GM21825 (cell line): Measurements from ENCODE around the gene COL8A1.

Source experiments
- ATAC-seq: cut with Tn5 transposase; IDR thresholded peaks from one replicate; pipeline ENCODE4 v1.9.1; 2021; ENCODE audit warnings: mild to moderate bottlenecking, moderate library complexity; ENCODE audit not compliant: unreplicated experiment

Gene COL8A1

DNA sequence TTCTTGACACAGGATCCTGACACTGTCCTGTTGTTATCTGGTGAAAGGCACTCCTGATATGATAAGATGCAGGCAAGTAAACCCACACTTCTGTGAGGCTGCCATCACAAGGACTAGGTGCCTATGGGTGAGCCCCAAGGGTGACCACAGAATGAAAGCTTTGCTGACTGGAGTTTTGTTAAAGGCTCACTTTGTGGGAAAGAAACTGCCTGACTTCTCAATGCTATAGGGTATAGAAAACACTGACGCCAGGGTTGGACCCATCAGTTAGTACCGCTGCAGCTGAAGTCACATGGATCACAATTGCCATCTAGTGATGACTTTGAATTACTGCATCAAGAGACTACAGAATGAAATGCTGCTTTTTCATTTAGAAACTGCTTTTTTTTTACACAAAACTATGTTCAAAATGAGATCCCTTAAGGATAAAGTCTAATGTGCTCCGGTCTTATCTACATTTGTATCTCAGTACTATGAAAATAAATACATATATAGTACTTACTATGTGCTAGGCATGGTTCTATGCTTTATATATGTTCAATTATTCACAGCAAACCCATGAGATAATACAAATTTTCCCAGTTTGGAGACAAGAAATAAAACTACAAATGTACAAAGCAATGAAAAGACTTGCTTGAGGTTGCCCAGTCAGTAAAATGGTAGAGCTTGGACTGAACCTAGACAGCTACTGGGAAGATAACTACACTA, 115.0 kb downstream of the COL8A1 start:
- no peak for ATAC-seq

DNA sequence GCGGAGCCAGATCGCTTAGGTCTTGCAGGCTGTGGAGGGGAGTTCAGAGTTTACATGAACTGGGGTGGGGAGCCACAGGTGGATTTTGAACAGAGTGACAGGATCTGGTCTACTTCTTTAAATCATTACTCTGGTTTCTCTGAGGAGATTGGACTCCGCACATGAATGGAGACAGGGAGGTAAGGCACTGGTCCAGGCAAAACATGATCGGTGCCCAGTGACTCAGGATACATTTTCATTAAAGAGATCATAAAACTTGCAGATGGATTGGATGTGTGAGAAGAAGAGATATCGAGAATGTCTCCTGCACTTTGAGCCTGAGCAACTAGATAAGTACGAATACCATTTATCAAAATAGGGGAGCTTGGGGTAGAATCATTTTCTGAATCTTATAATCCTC, 117.4 kb downstream of the COL8A1 start:
- ATAC-seq = no peak

DNA sequence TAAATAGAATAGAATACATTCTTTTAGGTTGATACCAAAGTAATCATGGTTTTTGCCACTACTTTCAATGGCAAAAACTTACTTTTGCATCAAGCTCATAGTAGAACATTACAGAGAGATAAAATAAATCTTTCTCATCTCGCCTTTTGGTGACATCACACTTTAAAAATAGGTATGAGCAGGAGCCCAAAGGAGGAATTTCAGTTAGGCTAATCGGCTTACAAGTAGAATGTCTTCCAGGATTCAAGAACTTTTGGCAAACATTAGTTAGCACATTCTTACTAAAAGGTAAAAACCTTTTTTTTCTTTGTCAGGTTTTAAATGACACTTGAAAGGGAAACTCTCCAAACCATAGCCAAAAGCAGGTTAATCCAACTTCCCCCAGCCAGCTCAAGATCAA, 119.6 kb downstream of the COL8A1 start:
- no peak for ATAC-seq

DNA sequence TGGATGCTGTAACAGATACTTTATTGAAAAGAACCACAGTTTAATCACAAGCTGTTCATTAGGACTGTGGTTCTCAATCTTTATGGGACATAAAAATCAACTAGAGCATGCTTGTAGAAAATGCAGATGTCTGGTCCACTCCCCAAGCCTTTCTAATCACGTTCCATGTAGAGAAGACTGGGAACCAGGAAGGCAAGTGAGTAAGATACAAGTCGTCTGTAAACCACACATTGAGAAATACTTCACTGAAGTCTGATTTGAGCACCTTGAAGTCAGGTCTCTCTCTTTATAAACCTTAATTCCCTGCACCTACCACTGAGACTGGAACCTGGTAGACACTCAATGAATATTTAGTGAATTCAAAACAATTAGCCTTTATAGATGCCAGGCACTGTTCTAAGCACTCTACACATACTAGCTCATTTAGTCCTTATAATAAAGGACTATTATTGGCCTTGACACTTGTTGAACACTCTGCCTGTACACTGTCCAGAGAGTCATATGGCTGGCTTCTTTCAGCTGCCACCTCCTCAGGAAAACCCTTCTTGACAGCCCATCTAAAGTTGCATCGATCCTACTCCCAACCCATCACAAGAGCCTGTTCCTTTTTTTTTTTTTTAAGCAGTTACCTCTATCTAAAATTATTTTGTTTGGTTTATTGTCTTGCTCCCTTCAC, 120.2 kb downstream of the COL8A1 start:
- ATAC-seq = no peak

DNA sequence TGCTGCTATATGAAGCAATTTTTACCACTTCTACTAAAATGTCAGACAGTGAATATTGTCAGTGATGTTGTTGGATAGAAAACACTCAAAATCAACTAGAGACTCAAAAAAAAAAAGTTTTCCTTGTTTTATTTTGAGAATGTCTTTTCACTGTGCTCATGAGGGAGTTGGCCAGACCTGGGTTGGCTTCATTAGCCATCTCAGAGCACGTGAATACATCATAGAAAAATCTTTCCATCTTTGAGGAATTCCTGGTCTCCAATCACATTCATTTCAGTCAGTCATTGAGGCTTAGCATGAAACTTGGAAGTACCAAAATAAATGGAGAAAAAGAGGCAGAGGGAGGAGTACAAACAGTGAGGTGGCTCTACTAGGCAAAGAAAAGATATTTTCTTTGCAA, 121.6 kb downstream of the COL8A1 start:
- no peak for ATAC-seq

DNA sequence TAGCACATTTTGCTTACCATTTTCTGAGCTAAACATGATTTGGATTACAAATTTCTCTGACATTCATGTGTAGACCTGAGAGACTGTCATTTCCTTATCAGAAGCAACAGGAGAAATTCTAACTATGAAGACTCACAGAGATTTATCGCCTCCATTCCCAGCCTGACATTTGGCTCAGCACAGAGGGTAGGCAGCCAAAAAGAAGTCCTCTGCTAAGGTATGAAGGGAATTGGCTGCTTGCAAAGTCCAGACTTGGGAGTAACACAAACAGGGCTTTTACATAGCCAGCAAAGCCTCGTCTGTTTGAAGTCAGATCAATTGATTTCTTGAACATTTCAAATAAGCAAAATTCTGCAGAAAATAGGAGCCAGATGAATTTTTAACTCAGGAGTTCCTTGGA, 122.2 kb downstream of the COL8A1 start:
- ATAC-seq = no peak

DNA sequence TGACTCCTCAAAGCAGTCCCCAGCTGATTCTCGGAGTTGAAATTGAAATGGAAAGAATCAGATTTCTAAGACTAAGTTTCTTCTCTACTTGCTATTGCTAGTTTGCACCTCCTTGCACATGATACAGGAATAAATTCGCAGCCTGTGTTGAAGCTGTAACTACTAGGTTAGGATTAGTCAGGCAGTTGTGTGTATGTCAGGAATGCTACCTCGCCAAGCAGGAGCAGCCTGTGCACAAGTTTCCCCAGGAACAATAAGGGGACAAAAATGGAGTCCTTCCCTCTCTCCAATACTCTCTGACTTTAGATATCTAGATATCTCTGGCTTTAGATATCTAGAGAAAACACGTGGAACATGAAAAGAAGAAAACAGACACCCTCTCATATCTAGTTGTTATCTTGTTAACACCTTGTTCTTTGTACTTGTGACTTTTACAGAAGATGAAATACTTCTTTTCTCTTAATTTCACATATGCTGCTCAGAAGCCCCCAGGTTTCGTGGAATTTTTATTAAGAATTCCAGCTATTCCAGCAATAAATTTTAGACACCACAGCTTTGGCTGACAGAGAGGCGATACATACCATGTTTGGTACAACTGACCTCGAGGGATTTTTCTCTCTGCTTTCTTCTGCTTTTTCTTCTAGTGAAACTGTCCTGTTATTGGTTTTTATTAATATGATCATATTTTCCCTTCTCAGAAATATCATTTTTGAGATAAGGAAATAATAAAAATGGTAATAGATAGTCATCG, 123.2 kb downstream of the COL8A1 start:
- no peak for ATAC-seq

DNA sequence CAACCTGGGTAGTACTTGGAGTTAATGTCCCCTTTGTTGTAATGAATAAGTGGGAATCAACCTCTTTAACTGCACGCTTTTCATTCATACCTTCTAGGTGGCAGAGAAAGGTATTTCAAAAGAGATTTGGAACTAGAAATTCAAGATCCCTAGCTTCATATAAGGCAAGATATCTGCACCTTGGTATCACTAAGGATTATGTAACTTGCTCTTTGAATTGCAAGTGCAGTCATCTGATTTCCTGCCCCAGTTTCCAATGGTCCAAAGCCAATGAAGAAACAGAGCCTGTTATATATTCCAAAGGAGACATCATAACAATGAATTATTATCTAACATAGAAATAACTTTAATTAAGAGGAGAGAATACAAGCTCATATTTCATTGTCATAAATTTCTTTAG, 124.5 kb downstream of the COL8A1 start:
- ATAC-seq = no peak

DNA sequence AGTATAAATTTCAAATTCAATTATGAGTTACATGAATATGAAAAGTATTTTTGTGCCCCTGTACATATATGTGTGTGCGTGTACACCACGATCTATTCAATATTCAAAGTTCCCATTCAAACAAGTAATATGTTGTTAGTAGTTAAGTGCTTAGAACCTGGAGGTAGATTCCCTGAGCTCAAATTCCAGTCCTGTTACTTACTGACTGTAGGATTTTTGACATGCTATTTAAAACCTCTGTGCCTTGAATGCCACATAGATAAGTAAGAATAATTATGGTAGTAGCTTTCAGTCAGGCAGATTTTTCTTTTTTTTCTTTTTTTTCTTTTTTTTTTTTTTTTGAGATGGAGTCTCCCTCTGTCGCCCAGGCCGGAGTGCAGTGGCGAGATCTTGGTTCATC, 126.0 kb downstream of the COL8A1 start:
- no peak for ATAC-seq

DNA sequence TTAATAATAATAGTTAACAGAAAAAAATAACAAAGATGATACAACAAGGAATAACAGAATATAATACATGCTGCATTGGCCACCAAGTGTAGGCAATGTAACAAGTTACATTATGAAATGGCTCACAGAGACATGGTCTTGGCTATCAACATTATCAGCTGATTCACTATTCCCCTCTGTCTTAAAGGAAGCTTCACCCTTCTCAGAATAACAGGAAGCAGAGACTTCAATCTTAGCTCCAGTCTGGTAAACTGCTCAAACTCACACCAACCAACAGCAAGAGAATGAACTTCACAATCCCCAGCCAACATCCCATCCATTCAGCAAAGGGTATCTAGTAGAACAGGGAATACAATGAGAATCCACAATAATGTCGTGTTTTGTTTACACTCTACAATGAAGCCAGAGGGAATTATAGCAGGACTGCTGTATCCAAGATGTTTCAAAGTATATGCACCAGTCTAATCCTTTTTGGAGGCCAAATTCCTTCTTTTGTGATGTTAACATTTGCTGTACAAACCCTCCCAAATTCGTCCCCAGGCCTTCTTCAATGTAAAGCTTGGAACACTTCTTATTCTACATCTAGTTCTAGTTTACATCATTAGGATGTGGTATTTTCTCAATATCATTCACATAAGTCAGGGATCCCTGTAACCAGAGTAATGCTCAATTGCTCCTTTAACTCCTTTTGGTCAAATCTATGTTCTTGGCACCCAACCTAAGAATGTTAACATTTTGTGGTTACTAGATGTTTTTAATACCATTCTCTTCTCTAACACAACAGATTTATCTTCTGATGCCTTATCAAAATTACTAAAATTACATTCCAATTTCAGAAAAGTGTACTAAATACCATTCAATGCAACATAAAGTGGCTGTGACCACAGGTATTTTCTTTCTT, 126.9 kb downstream of the COL8A1 start:
- ATAC-seq = no peak

DNA sequence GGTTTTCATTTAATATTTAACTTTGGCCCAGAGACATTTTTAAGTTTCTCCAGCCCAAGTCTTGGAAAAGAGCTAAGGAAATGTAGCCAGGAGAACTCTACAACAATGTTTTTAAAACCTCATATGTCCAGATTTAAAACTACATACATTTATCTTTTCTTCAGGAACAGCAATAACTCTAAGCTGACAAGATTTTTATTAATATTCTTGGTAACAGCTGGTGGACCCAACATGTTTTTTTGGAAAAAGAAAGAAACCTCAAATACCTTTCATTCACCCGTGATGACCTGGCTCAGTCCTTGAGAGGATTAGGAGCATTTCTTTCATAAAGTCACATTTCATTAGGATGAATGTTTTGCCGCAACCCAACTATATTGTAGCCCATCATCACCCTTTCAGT, 128.9 kb downstream of the COL8A1 start:
- no peak for ATAC-seq

DNA sequence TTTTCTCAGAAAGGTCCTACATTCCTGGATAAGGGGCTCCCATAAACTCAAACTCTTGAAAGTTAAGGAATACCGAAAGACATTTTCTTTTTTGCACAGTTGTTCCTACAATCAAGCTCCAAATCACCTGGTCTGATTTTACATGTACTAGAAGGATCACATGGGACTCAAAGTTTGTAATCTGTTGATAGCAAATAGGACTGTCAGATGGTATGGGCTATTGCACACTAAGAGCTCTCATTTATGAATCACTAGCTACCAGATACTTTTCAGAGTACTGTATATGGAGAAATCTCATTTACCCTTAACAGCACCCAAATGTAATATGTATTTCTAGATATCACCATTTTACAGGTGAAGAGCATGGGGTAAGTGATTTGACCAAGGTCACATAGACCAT, 129.7 kb downstream of the COL8A1 start:
- no peak for ATAC-seq

DNA sequence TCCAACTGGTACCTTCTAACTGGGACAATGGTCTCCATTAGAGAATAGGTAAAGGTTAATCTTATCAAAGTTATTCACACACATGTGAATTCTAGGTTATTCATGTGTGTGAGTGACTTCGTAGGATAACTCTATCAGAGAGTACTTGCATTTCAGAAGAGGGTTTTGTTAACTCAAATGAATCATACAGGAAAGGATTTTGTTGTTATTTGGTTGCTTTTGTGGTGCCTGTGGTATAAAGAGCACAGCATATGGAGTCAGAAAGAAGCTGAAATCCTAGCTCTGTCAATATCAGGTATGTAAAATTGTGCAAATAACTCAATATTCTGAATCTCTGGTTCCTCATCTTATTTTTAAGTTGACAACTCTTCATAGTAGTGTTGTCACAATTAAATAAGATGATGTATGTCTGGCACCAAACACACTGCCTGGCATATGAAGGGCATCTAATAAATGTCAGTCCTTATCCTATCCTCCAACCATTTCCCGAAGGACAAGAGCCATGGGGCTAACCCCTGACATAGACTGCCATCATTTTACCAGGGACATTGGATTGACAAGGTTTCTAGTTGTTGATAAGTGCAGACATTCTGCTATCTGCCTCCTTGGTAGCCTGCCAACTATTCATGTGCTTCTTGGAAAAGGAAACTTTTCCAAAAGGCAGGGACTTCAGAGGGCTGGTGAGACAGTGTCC, 130.6 kb downstream of the COL8A1 start:
- ATAC-seq = no peak

DNA sequence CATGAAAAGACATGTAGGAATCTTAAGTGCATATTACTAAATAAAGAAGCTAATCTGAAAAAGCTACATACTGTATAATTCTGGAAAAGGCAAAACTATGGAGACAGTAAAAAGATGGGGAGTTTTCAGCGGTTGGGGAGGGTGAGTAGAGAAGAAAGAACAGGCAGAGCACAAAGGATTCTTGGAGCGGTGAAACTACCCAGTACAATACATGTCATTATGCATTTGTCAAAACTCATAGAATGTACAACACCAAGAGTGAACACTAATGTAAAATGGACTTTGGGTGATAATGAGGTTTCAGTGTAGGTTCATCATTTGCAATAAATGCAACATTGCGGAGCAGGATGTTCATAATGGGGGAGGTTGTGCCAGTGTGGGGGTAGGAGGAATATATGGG, 133.8 kb downstream of the COL8A1 start:
- ATAC-seq = no peak

DNA sequence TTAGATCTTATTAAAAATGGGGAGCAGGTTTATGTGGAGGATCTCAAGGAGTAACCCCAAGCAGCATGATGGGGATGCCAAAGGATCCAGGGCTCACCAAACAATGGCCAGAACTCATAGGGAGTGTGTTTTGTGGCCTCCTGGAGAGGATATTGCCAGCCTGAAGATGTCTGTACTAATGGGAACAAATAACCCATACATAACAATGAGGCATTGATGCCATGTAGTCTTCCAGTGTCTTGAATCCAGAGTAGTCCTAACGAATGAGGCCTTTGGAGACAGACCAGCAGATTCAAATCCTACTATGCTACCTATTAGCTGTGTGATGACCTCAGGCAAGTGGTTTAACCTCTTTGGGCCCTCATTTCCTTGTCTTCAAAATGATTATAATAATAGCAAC, 134.3 kb downstream of the COL8A1 start:
- no peak for ATAC-seq

DNA sequence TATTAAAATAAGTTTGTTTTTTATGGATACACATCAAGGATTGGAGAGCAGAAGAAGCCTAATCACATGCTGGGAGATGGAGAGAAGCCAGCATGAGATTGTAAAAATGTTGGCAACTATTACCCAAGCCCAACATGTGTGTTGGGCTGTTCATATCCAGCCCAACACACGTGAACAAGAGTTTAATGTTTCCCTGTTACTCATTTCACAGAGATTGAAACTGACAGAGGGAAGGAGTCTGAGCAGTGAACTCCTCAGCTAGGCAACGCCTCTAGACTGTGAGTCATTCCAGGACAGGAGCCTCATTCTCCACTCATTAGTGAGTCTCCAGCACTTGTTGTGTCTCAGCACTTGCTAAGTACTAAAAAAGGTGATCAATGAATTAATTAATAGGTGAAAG, 136.1 kb downstream of the COL8A1 start:
- ATAC-seq = peak; percentile 93

DNA sequence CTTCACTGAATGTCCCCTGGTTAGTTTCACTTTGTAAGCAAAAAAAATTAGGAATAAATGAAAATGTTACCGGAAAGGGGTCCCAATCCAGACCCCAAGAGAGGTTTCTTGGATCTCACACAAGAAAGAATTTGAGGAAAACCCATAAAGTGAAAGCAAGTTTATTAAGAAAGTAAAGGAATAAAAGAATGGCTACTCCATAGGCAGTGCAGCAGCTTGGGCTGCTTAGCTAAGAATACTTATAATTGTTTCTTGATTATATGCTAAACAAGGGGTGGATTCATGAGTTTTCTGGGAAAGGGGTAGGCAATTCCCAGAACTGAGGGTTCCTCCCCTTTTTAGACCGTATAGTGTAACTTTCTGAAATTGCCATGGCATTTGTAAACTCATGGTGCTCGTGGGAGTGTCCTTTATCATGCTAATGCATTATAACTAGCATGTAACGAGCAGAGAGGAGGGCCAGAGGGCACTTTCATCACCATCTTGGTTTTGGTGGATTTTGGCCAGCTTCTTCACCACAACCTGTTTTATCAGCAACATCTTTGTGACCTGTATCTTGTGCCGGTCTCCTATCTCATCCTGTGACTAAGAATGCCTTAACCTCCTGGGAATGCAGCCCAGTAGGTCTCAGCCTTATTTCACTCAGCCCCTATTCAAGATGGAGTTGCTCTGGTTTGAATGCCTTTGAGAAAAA, 138.3 kb downstream of the COL8A1 start:
- no peak for ATAC-seq

DNA sequence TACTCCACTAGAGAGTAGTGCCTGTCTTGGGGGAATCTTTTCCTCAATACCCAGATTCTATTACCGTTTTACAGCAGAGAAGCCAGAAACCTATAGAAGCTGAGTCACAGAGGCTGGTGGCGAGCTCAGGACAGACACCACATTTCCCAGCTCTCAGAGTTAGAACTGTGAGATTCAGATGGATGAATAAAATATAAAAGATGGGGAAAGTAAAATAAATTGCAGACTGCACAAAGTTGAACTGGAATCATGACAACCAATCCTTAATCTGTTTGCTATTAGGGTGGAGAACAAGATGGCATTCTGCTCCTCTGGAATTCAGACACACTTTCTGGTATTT, 138.8 kb downstream of the COL8A1 start:
- no peak for ATAC-seq

DNA sequence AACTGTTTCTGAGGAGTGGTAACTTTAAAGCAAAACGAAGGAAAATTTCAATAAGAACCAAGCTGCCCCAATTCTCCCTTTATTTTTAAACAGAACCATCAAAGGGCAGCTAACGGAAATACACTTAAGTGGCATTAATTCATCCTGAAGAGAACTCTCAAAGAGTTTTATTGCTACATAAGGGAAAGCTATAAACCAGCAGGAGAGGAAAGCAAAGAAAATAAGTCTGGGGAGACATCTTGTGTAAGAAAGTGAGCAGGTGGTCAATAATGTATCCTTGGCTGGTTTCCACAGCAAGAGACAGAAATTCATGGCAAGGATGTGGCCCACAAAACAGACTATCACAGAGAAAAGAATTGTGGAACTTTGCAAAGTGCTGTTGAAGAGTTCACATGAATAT, 139.3 kb downstream of the COL8A1 start:
- no peak for ATAC-seq

DNA sequence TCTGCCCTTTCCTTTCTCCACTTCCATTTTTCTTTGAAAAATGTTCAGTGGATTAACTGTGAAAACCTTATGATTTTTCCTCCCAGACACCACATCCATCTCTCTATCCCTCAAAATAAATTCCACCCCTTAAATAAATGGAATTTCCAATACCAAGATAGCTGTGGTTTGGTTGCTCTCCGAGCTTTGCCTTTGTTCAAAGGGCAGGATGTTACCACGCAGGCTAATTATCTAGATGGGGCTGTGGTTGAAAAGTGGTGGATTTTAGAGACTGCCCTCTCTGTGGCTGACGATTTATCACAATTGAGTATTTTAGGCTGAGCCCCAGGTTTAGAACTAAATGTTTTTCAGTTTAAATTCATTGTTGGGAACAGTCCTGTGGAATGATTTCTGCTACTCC, 142.4 kb downstream of the COL8A1 start:
- no peak for ATAC-seq
